Measurements from ENCODE around the gene B4GALT2.

GRCh38 chr1:43951021-43951985, 27.7 kb upstream of the B4GALT2 start:
- TF ChIP-seq POLR2A (IDR thresholded peaks at IDR 0.05): no peak
- TF ChIP-seq CTCF (IDR thresholded peaks at IDR 0.05): no peak

Measured in adrenal gland (tissue), 5 donors.